HCT116 (cell line): ENCODE measurements around the gene CSNK1G2. TPM values are rescaled to one million over a fixed set of nuclear protein-coding genes. Genes with fewer than 3 reads are reported as not detected.

Experiments used
- ATAC-seq: fragments of 200-7000 bp; cut with Tn5 transposase; 2 replicates; pipeline ENCODE4 v1.9.1; 2020; ENCODE audit warnings: mild to moderate bottlenecking, moderate library complexity
- BruUV-seq: library from RNA; stranded (reverse); fragments of 400-500 nt; replicated peaks from 2 replicates; lab custom pipeline; 2021; lab: Mats Ljungman, UMichigan
- CTCF ChIA-PET: fragments of 300-600 bp; sonication (Branson Sonifier 250); formaldehyde crosslinking; loops from one replicate; lab custom pipeline; 2021; ENCODE audit warnings: antibody characterized with exemption; lab: Charles Lee
- POLR2A ChIA-PET: fragments of 300-600, 350-600 bp; sonication (Branson Sonifier 250); formaldehyde crosslinking; loops from one replicate; lab custom pipeline; 2021; ENCODE audit warnings: antibody characterized with exemption; lab: Charles Lee
- RAD21 ChIA-PET, 2 experiments: fragments of 300-600 bp; sonication (Branson Sonifier 250); formaldehyde crosslinking; loops; one replicate each; lab custom pipeline; 2023; ENCODE audit warnings: low total read pairs in 2 of 2; ENCODE audit not compliant: uncharacterized antibody in 2 of 2, unreplicated experiment in 2 of 2, low non-redundant PET in 1 of 2; lab: Charles Lee
- DNase-seq: peaks from one replicate; pipeline ENCODE4 v3.0.0-alpha.2; 2010; ENCODE audit warnings: low read depth, low spot score
- H2AFZ ChIP-seq: fragments of 200-600 bp; shearing (Covaris generic), sonication (generic); 2 replicates; pipeline ENCODE4 v1.6.1; 2017; ENCODE audit warnings: low read depth, mixed run types, mixed read lengths, antibody characterized with exemption, low read length; ENCODE audit not compliant: poor library complexity, severe bottlenecking
- H3K27ac ChIP-seq: 2 replicates; pipeline ENCODE4 v1.5.1; 2012; ENCODE audit warnings: low read depth, low read length
- H3K27me3 ChIP-seq: fragments of 200-600 bp; sonication (generic); 2 replicates; pipeline ENCODE4 v1.6.1; 2016; ENCODE audit warnings: mixed run types, low read length, mixed read lengths; ENCODE audit not compliant: insufficient read depth
- H3K36me3 ChIP-seq, 2 experiments: fragments of 200-500 bp in 1 of 2; fragments of 200-600 bp in 1 of 2; sonication (Bioruptor generic) in 1 of 2; sonication (generic) in 1 of 2; 2 replicates each; pipeline versions ENCODE4 v1.5.1 to v1.6.1; 2014 to 2016; ENCODE audit warnings: low read length in 2 of 2, inconsistent platforms in 1 of 2, mixed read lengths in 1 of 2, mixed run types in 1 of 2; ENCODE audit not compliant: insufficient read depth in 2 of 2, control insufficient read depth in 1 of 2
- H3K4me1 ChIP-seq, 2 experiments: fragments of 200-600 bp in 1 of 2; sonication (generic) in 1 of 2; 2 replicates each; pipeline versions ENCODE4 v1.5.1 to v1.6.1; 2012 to 2017; ENCODE audit warnings: low read length in 2 of 2, inconsistent platforms in 1 of 2, mild to moderate bottlenecking in 1 of 2, mixed read lengths in 1 of 2, mixed run types in 1 of 2, moderate library complexity in 1 of 2; ENCODE audit not compliant: insufficient read depth in 2 of 2, control insufficient read depth in 1 of 2
- H3K4me2 ChIP-seq: fragments of 200-600 bp; sonication (generic); 2 replicates; pipeline ENCODE4 v1.6.1; 2017; ENCODE audit warnings: mixed run types, low read length, mixed read lengths
- H3K4me3 ChIP-seq, 2 experiments: fragments of 200-600 bp in 1 of 2; sonication (generic) in 1 of 2; replicated peaks in 1 of 2; 2 replicates each; pipeline ENCODE4 v1.5.1; 2011 to 2016; ENCODE audit warnings: low read length in 2 of 2, control low read depth in 1 of 2, low read depth in 1 of 2, mild to moderate bottlenecking in 1 of 2, mixed read lengths in 1 of 2, mixed run types in 1 of 2
- H3K79me2 ChIP-seq: fragments of 200-600 bp; sonication (generic); 2 replicates; pipeline ENCODE4 v1.6.1; 2017; ENCODE audit warnings: mild to moderate bottlenecking, mixed run types, low read length, moderate library complexity, mixed read lengths; ENCODE audit not compliant: insufficient read depth
- H3K9ac ChIP-seq: fragments of 200-600 bp; sonication (generic); 2 replicates; pipeline ENCODE4 v1.6.1; 2016; ENCODE audit warnings: low read length, mixed read lengths
- H3K9me2 ChIP-seq: fragments of 200-600 bp; sonication (generic), shearing (Covaris generic); 2 replicates; pipeline ENCODE4 v1.6.1; 2017; ENCODE audit warnings: mixed run types, mild to moderate bottlenecking, moderate library complexity; ENCODE audit not compliant: insufficient read depth
- H3K9me3 ChIP-seq, 2 experiments: fragments of 200-500 bp in 1 of 2; fragments of 200-600 bp in 1 of 2; sonication (Bioruptor generic) in 1 of 2; sonication (generic) in 1 of 2; 2 replicates each; pipeline ENCODE4 v1.6.1; 2014 to 2017; ENCODE audit warnings: low read length in 2 of 2, mixed read lengths in 2 of 2, inconsistent platforms in 1 of 2, low read depth in 1 of 2, mild to moderate bottlenecking in 1 of 2, mixed run types in 1 of 2, moderate library complexity in 1 of 2; ENCODE audit not compliant: control insufficient read depth in 1 of 2, insufficient read depth in 1 of 2
- H4K20me1 ChIP-seq: fragments of 200-600 bp; sonication (generic), shearing (Covaris generic); 2 replicates; pipeline ENCODE4 v1.6.1; 2017; ENCODE audit warnings: mixed run types, mild to moderate bottlenecking, moderate library complexity; ENCODE audit not compliant: insufficient read depth
- ATF3 ChIP-seq: IDR thresholded peaks from 2 replicates; pipeline ENCODE4 v1.6.1; 2012
- CBX3 ChIP-seq: IDR thresholded peaks from 2 replicates; pipeline ENCODE4 v1.6.1; 2012; ENCODE audit warnings: low read depth
- CEBPB ChIP-seq: IDR thresholded peaks from 2 replicates; pipeline ENCODE4 v1.6.1; 2012; ENCODE audit warnings: low read depth
- EZH2 ChIP-seq: fragments of 200-600 bp; sonication (generic); IDR thresholded peaks from 2 replicates; pipeline ENCODE4 v1.6.1; 2017; ENCODE audit warnings: antibody characterized with exemption, mixed run types
- EZH2phosphoT487 ChIP-seq: fragments of 200-600 bp; IDR thresholded peaks from 2 replicates; pipeline ENCODE4 v1.6.1; 2018; ENCODE audit warnings: antibody characterized with exemption, borderline replicate concordance
- FOSL1 ChIP-seq: IDR thresholded peaks from 2 replicates; pipeline ENCODE4 v1.6.1; 2012; ENCODE audit warnings: low read depth
- JUND ChIP-seq: IDR thresholded peaks from 2 replicates; pipeline ENCODE4 v1.6.1; 2012
- POLR2A ChIP-seq: IDR thresholded peaks from 2 replicates; pipeline ENCODE4 v1.7.0; 2011; ENCODE audit warnings: borderline replicate concordance; ENCODE audit not compliant: insufficient read depth, insufficient read length; ENCODE audit errors: extremely low read depth
- POLR2AphosphoS5 ChIP-seq: IDR thresholded peaks from 2 replicates; pipeline ENCODE4 v1.6.1; 2011; ENCODE audit warnings: mild to moderate bottlenecking, low read depth, low read length, moderate library complexity
- RAD21 ChIP-seq: IDR thresholded peaks from 2 replicates; pipeline ENCODE4 v1.6.1; 2012; ENCODE audit warnings: low read depth, mild to moderate bottlenecking
- SIN3A ChIP-seq: IDR thresholded peaks from 2 replicates; pipeline ENCODE4 v1.6.1; 2012; ENCODE audit warnings: low read depth
- SRF ChIP-seq: IDR thresholded peaks from 2 replicates; pipeline ENCODE4 v1.6.1; 2012; ENCODE audit warnings: low read depth
- TCF7L2 ChIP-seq: IDR thresholded peaks from 2 replicates; pipeline ENCODE4 v1.7.0; 2011; ENCODE audit warnings: borderline replicate concordance, inconsistent platforms; ENCODE audit not compliant: insufficient read depth, insufficient read length; ENCODE audit errors: extremely low read depth
- YY1 ChIP-seq: IDR thresholded peaks from 2 replicates; pipeline ENCODE4 v1.6.1; 2011; ENCODE audit warnings: low read length, low read depth, moderate library complexity, mild to moderate bottlenecking; ENCODE audit not compliant: insufficient replicate concordance; ENCODE audit errors: extremely low read depth
- ZBTB33 ChIP-seq: IDR thresholded peaks from 2 replicates; pipeline ENCODE4 v1.6.1; 2011; ENCODE audit warnings: mild to moderate bottlenecking, low read length, moderate library complexity; ENCODE audit not compliant: insufficient replicate concordance; ENCODE audit errors: extremely low read depth
- ZFX ChIP-seq: fragments of 450-650 bp; IDR thresholded peaks from 2 replicates; pipeline ENCODE4 v1.6.1; 2017
- ZNF274 ChIP-seq: fragments of 200-500 bp; sonication (Bioruptor generic); IDR thresholded peaks from 2 replicates; pipeline ENCODE4 v1.6.1; 2014; ENCODE audit warnings: mild to moderate bottlenecking, low read depth, low read length, inconsistent platforms
- intact Hi-C: fragments of 100-400 bp; cut with micrococcal nuclease; formaldehyde crosslinking; loops from 2 replicates; pipeline ENCODE4 v1.10.0; 2022
- total RNA-seq: library from RNA; stranded (reverse); gene quantifications from one replicate; pipeline ENCODE4 v1.2.1, GENCODE V29; 2021; ENCODE audit not compliant: unreplicated experiment

CSNK1G2 gene
- total RNA-seq, 1 experiment from 2014 or later, result 97.9 TPM

DNA sequence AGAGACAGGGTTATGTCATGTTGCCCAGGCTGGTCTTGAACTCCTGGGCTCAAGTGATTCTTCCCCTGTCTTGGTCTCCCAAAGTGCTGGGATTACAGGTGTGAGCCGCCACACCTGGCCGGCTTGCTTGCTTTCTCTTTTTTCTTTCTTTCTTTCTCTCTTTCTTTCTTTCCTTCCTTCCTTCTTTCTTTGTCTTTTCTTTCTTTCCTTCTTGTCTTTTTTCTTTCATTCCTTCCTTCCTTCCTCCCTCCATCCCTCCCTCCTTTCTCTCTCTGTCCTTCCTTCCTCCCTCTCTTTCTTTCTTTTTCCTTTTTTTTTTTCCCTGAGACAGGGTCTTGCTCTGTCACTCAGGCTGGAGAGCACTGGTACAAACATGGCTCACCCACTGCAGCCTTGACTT is 81.3 kb downstream of the CSNK1G2 start:
- ATAC-seq, result no peak
- ChIA-PET RAD21 (no interaction called here), POLR2A (interaction anchor here (1.0 kb wide), 1 partner anchor 20 kb away, joined by 3 read pairs; no protein-coding TSS in a partner anchor), CTCF (no interaction called here)
- no peak for DNase-seq
- Histone ChIP-seq H3K4me1 (peaks cover 21 to 27% of the 10 kb centered on the region in 2 experiments; a peak in 3 of 4 replicates), H3K9me3 (no peaks in the 10 kb centered on the region), H3K9me2 (no peaks in the 10 kb centered on the region), H3K36me3 (no peaks in the 10 kb centered on the region), H3K27ac (no peak overlapping the region), H3K9ac (no peak overlapping the region), H4K20me1 (no peaks in the 10 kb centered on the region), H2AFZ (no peak overlapping the region), H3K79me2 (no peaks in the 10 kb centered on the region), H3K27me3 (no peaks in the 10 kb centered on the region), H3K4me2 (no peak overlapping the region), H3K4me3 (no peak overlapping the region)
- TF ChIP-seq ZNF274, result no peak
- TF ChIP-seq TCF7L2, result no peak
- TF ChIP-seq YY1, result no peak
- TF ChIP-seq CEBPB, result no peak
- no peak for TF ChIP-seq JUND
- TF ChIP-seq POLR2AphosphoS5, result no peak
- no peak for TF ChIP-seq EZH2
- TF ChIP-seq FOSL1, result no peak
- TF ChIP-seq ZFX, result no peak
- no peak for TF ChIP-seq CBX3
- TF ChIP-seq ATF3, result no peak
- no peak for TF ChIP-seq RAD21
- TF ChIP-seq SRF, result no peak
- TF ChIP-seq POLR2A, result no peak
- TF ChIP-seq EZH2phosphoT487, result no peak
- TF ChIP-seq SIN3A, result no peak
- no peak for TF ChIP-seq ZBTB33
- intact Hi-C loops, result no loop called here
- no TSS peak for BruUV-seq
